ENCODE measurements around the gene OST4.
A peak's percentile ranks its signal among the peaks of the same experiment; 100 is the strongest.

The OST4 gene

GRCh38 chr2:27050996-27051901 is 20.2 kb downstream of the OST4 start, which contains the start of gene AGBL5:
Gene AGBL5, plus strand, starts transcription at chr2:27051668. Its CDS starts 1,291 bp downstream, at chr2:27052959.
- DNase-seq, result peak; percentile 96 to 99 (median 98)

GRCh38 chr2:27050281-27050995 is 21.0 kb downstream of the OST4 start:
- peak; percentile 97 to 99 (median 98) for DNase-seq

- DNase-seq, result peak in 1 of 3 experiments; percentile 91
Measured at GRCh38 chr2:27049422-27050280, 21.8 kb downstream of the OST4 start.

GRCh38 chr2:27042985-27043634 is 28.3 kb downstream of the OST4 start:
- no peak for DNase-seq

GRCh38 chr2:27042159-27042661 is 29.2 kb downstream of the OST4 start:
- peak in 2 of 3 experiments; percentile 33 to 85 for DNase-seq

- DNase-seq, result no peak
Measured at GRCh38 chr2:27041752-27042151, 29.7 kb downstream of the OST4 start.

GRCh38 chr2:27040282-27040681 is 31.2 kb downstream of the OST4 start:
- DNase-seq, result no peak

GRCh38 chr2:27039871-27040270 is 31.6 kb downstream of the OST4 start:
- DNase-seq, result no peak

GRCh38 chr2:27039426-27039825 is 32.0 kb downstream of the OST4 start:
- DNase-seq, result no peak

GRCh38 chr2:27038631-27039339 is 32.7 kb downstream of the OST4 start:
- no peak for DNase-seq

GRCh38 chr2:27038012-27038411 is 33.4 kb downstream of the OST4 start:
- no peak for DNase-seq

- no peak for DNase-seq
Measured at GRCh38 chr2:27033253-27033852, 38.1 kb downstream of the OST4 start.

GRCh38 chr2:27032495-27033252 is 38.8 kb downstream of the OST4 start, which contains the start of gene TMEM214:
Gene TMEM214, plus strand, starts transcription at chr2:27032965. Its CDS starts 51 bp downstream, at chr2:27033016.
- peak; percentile 92 to 95 (median 93) for DNase-seq

- DNase-seq, result no peak
Measured at GRCh38 chr2:27029051-27029450, 42.4 kb downstream of the OST4 start.

- DNase-seq, result no peak
Measured at GRCh38 chr2:27027211-27027651, 44.2 kb downstream of the OST4 start.

GRCh38 chr2:27025861-27026851 is 45.3 kb downstream of the OST4 start:
- DNase-seq, result no peak

- no peak for DNase-seq
Measured at GRCh38 chr2:27025281-27025800, 46.1 kb downstream of the OST4 start.

- DNase-seq, result no peak
Measured at GRCh38 chr2:27024812-27025211, 46.6 kb downstream of the OST4 start.

All from NCI-H1417 (cell line).